Esophagus squamous epithelium (tissue), 4 donors: ENCODE measurements around the gene COG5.

Experiments used
- CTCF ChIP-seq, 6 experiments: fragments of 450-650 bp in 4 of 6; fragments of 200-600 bp in 2 of 6; sonication (generic) in 2 of 6; IDR thresholded peaks; one replicate each; pipeline ENCODE4 v1.5.1; 2016 to 2019; ENCODE audit warnings: antibody characterized with exemption in 6 of 6, mild to moderate bottlenecking in 4 of 6, moderate library complexity in 4 of 6
- POLR2A ChIP-seq, 4 donors: fragments of 450-650 bp; IDR thresholded peaks; one replicate each; pipeline ENCODE4 v1.6.1; 2017; ENCODE audit warnings: antibody characterized with exemption in 4 of 4, mild to moderate bottlenecking in 4 of 4, moderate library complexity in 3 of 4

GRCh38 chr7:107506674-107507339 lies 56.9 kb downstream of the COG5 start:
- no peak for TF ChIP-seq CTCF (IDR thresholded peaks at IDR 0.05)
- no peak for TF ChIP-seq POLR2A (IDR thresholded peaks at IDR 0.05)
